GM12875 (cell line): ENCODE results near the gene RNF148.

Source experiments
- H3K4me3 ChIP-seq: one replicate; pipeline ENCODE4 v1.5.1; 2011; ENCODE audit warnings: low read depth, low read length, control low read depth
- CTCF ChIP-seq: IDR thresholded peaks from 2 replicates; pipeline ENCODE4 v1.5.1; 2011; ENCODE audit warnings: low read depth, mild to moderate bottlenecking, control low read depth, inconsistent platforms, low read length, moderate library complexity, borderline replicate concordance; ENCODE audit not compliant: insufficient read depth

The RNF148 gene

GRCh38 chr7:122672536-122672935 lies 30.2 kb downstream of the RNF148 start:
- no peak for TF ChIP-seq CTCF

GRCh38 chr7:122663733-122664132 lies 39.0 kb downstream of the RNF148 start:
- no peak overlapping the region for H3K4me3 ChIP-seq
- no peak for TF ChIP-seq CTCF

More at GRCh38 chr7:122672536-122672935, 30.2 kb downstream of the RNF148 start:
- no peak overlapping the region for H3K4me3 ChIP-seq

GRCh38 chr7:122658856-122659255 lies 43.9 kb downstream of the RNF148 start:
- no peak for TF ChIP-seq CTCF
- no peak overlapping the region for H3K4me3 ChIP-seq

GRCh38 chr7:122653685-122654084 lies 49.0 kb downstream of the RNF148 start:
- TF ChIP-seq CTCF = no peak
- no peak overlapping the region for H3K4me3 ChIP-seq

- no peak for TF ChIP-seq CTCF
- H3K4me3 ChIP-seq = no peak overlapping the region
These were observed 49.8 kb downstream of the RNF148 start for GRCh38 chr7:122652876-122653275.
